ENCODE measurements around the gene CCDC71L. TPM values are rescaled to one million over a fixed set of nuclear protein-coding genes. Genes with fewer than 3 reads are reported as not detected.

The CCDC71L gene
- total and polyA plus RNA-seq, 2 experiments from 2014 or later: 14.8 to 24.3 TPM

GRCh38 chr7:106625678-106626301 lies 35.2 kb downstream of the CCDC71L start:
- peaks cover 9% of the 10 kb centered on the region for H3K9me3 ChIP-seq (ENCODE audit: low read depth)
- H3K4me1 ChIP-seq (ENCODE audit: insufficient read depth): peaks cover 31% of the 10 kb centered on the region
- H3K9me2 ChIP-seq (replicated peaks; ENCODE audit: insufficient read depth): no peaks in the 10 kb centered on the region
- no peaks in the 10 kb centered on the region for H3K79me2 ChIP-seq
- no peak for DNase-seq (ENCODE audit: low spot score)
- H3K36me3 ChIP-seq (replicated peaks; ENCODE audit: insufficient read depth, low read depth): no peaks in the 10 kb centered on the region
- 69% methylated on average over 6 of the region's 6 CpGs for WGBS (ENCODE audit: low lambda C conversion rate, missing lambda C conversion rate)
- H2AFZ ChIP-seq: no peak overlapping the region
- no peak overlapping the region for H3K4me2 ChIP-seq
- no peak overlapping the region for H3K4me3 ChIP-seq
- no peaks in the 10 kb centered on the region for H3K27me3 ChIP-seq
- H4K20me1 ChIP-seq (ENCODE audit: insufficient read depth, poor library complexity, severe bottlenecking): no peaks in the 10 kb centered on the region
- H3K27ac ChIP-seq: peak overlapping the region; percentile 44
- TF ChIP-seq EZH2phosphoT487 (IDR thresholded peaks at IDR 0.05; ENCODE audit: low read depth, severe bottlenecking, unreplicated experiment): no peak
- no peak for TF ChIP-seq CTCF (IDR thresholded peaks at IDR 0.05; ENCODE audit: poor library complexity)

- H3K9me2 ChIP-seq (replicated peaks; ENCODE audit: insufficient read depth): no peaks in the 10 kb centered on the region
- peak overlapping the region; percentile 71 for H3K27ac ChIP-seq
- H2AFZ ChIP-seq: no peak overlapping the region
- peaks cover 31% of the 10 kb centered on the region for H3K4me1 ChIP-seq (ENCODE audit: insufficient read depth)
- no peaks in the 10 kb centered on the region for H4K20me1 ChIP-seq (ENCODE audit: insufficient read depth, poor library complexity, severe bottlenecking)
- H3K27me3 ChIP-seq: no peaks in the 10 kb centered on the region
- H3K9me3 ChIP-seq (ENCODE audit: low read depth): peaks cover 9% of the 10 kb centered on the region
- peak; percentile 15 for DNase-seq (ENCODE audit: low spot score)
- peak overlapping the region; percentile 40 for H3K4me2 ChIP-seq
- no peak for TF ChIP-seq EZH2 (IDR thresholded peaks at IDR 0.05; ENCODE audit: borderline replicate concordance)
- no peak for TF ChIP-seq EZH2phosphoT487 (IDR thresholded peaks at IDR 0.05; ENCODE audit: low read depth, severe bottlenecking, unreplicated experiment)
- no peak for TF ChIP-seq CTCF (IDR thresholded peaks at IDR 0.05; ENCODE audit: poor library complexity)
- H3K4me3 ChIP-seq: no peak overlapping the region
- H3K79me2 ChIP-seq: no peaks in the 10 kb centered on the region
- no peaks in the 10 kb centered on the region for H3K36me3 ChIP-seq (replicated peaks; ENCODE audit: insufficient read depth, low read depth)
Measured at GRCh38 chr7:106623853-106624252, 37.1 kb downstream of the CCDC71L start.

GRCh38 chr7:106623315-106623660 lies 37.7 kb downstream of the CCDC71L start:
- Histone ChIP-seq H3K79me2 (no peaks in the 10 kb centered on the region), H4K20me1 (ENCODE audit: insufficient read depth, poor library complexity, severe bottlenecking) (no peaks in the 10 kb centered on the region), H2AFZ (no peak overlapping the region), H3K36me3 (replicated peaks; ENCODE audit: insufficient read depth, low read depth) (no peaks in the 10 kb centered on the region), H3K4me3 (no peak overlapping the region), H3K9me2 (replicated peaks; ENCODE audit: insufficient read depth) (no peaks in the 10 kb centered on the region), H3K27ac (peak overlapping the region; percentile 71), H3K27me3 (no peaks in the 10 kb centered on the region), H3K9me3 (ENCODE audit: low read depth) (peaks cover 9% of the 10 kb centered on the region), H3K4me2 (peak overlapping the region; percentile 12), H3K4me1 (ENCODE audit: insufficient read depth) (peaks cover 31% of the 10 kb centered on the region)
- DNase-seq (ENCODE audit: low spot score): no peak
- WGBS (ENCODE audit: low lambda C conversion rate, missing lambda C conversion rate): 40% methylated on average over 2 of the region's 2 CpGs
- no peak for TF ChIP-seq EZH2phosphoT487 (IDR thresholded peaks at IDR 0.05; ENCODE audit: low read depth, severe bottlenecking, unreplicated experiment)
- no peak for TF ChIP-seq EZH2 (IDR thresholded peaks at IDR 0.05; ENCODE audit: borderline replicate concordance)
- no peak for TF ChIP-seq CTCF (IDR thresholded peaks at IDR 0.05; ENCODE audit: poor library complexity)

Data from hepatocyte (in vitro differentiated cells).